ENCODE results near the gene RAET1G. TPM values are rescaled to one million over a fixed set of nuclear protein-coding genes. Genes with fewer than 3 reads are reported as not detected.

The RAET1G gene
- total RNA-seq, 8 experiments from 2014 or later, result 0.18 to 5.2 (median 0.56) TPM; not detected in 5

- ATAC-seq (replicated peaks in 6 of 8), result no peak
- 20 to 90% (median 68%) methylated on average over 1 to 3 of the region's 3 CpGs; no CpG with 5 or more reads in 2 of the 10 experiments for WGBS, 10 experiments
- in situ Hi-C loops (cut with MboI; ENCODE audit: low pct_unique_long_range_greater_than_20kb in 2 of 9, low sequenced_read_pairs in 9 of 9, unreplicated experiment in 9 of 9), result no loop called here
Measured at GRCh38 chr6:149876241-149876933, 46.5 kb downstream of the RAET1G start.

GRCh38 chr6:149872233-149872632 lies 50.7 kb downstream of the RAET1G start:
- Histone ChIP-seq H3K4me1 (replicated peaks in 1 of 2) (no peaks in the 10 kb centered on the region), H3K27ac (no peak overlapping the region), H3K4me3 (no peak overlapping the region)
- ATAC-seq (replicated peaks in 6 of 8), result no peak
- WGBS, 10 experiments, result 57 to 100% (median 80%) methylated on average over 1 of the region's 1 CpG; no CpG with 5 or more reads in 7 of the 10 experiments
- in situ Hi-C loops (cut with MboI; ENCODE audit: low pct_unique_long_range_greater_than_20kb in 2 of 9, low sequenced_read_pairs in 9 of 9, unreplicated experiment in 9 of 9), result no loop called here

More at GRCh38 chr6:149876241-149876933, 46.5 kb downstream of the RAET1G start:
- Histone ChIP-seq H3K27ac (no peak overlapping the region), H3K4me1 (replicated peaks in 1 of 2) (no peaks in the 10 kb centered on the region), H3K4me3 (no peak overlapping the region)

- no peak overlapping the region for H3K4me3 ChIP-seq
- in situ Hi-C loops (cut with MboI; ENCODE audit: low pct_unique_long_range_greater_than_20kb in 2 of 9, low sequenced_read_pairs in 9 of 9, unreplicated experiment in 9 of 9), result no loop called here
- H3K4me1 ChIP-seq (replicated peaks in 1 of 2), result no peaks in the 10 kb centered on the region
- ATAC-seq (replicated peaks in 6 of 8), result no peak
- H3K27ac ChIP-seq, result no peak overlapping the region
- 50 to 100% (median 80%) methylated on average over 1 to 2 of the region's 2 CpGs; no CpG with 5 or more reads in 1 of the 10 experiments for WGBS, 10 experiments
Measured at GRCh38 chr6:149871182-149871581, 51.7 kb downstream of the RAET1G start.

- Histone ChIP-seq H3K27ac (no peak overlapping the region), H3K4me3 (no peak overlapping the region), H3K4me1 (replicated peaks in 1 of 2) (no peaks in the 10 kb centered on the region)
- no peak for ATAC-seq (replicated peaks in 6 of 8)
- WGBS, 10 experiments, result 70 to 100% (median 84%) methylated on average over 2 to 9 of the region's 10 CpGs
- in situ Hi-C loops (cut with MboI; ENCODE audit: low pct_unique_long_range_greater_than_20kb in 2 of 9, low sequenced_read_pairs in 9 of 9, unreplicated experiment in 9 of 9), result no loop called here
Measured at GRCh38 chr6:149869275-149869892, 53.5 kb downstream of the RAET1G start.

- peak in 2 of 8 experiments; percentile 3 for ATAC-seq (replicated peaks in 6 of 8)
- H3K4me3 ChIP-seq, result no peak overlapping the region
- H3K4me1 ChIP-seq (replicated peaks in 1 of 2), result no peaks in the 10 kb centered on the region
- 14 to 100% (median 37%) methylated on average over 1 to 4 of the region's 4 CpGs; no CpG with 5 or more reads in 1 of the 10 experiments for WGBS, 10 experiments
- in situ Hi-C loops (cut with MboI; ENCODE audit: low pct_unique_long_range_greater_than_20kb in 2 of 9, low sequenced_read_pairs in 9 of 9, unreplicated experiment in 9 of 9), result no loop called here
- no peak overlapping the region for H3K27ac ChIP-seq
Measured at GRCh38 chr6:149867876-149868640, 54.9 kb downstream of the RAET1G start.

Other genes with a start within 250 kb of the RAET1G start
- 10 to 100 TPM; 12.5 to 32.1 (median 15.6) TPM for gene LATS1, start 205.0 kb downstream of the RAET1G start, total RNA-seq
- 10 to 100 TPM; 17.3 to 35.9 (median 24.1) TPM for gene NUP43, start 176.6 kb downstream of the RAET1G start, total RNA-seq
- gene PCMT1, start 173.4 kb downstream of the RAET1G start, total RNA-seq, result 100 to 1,000 TPM in 4 of 8 experiments, 10 to 100 TPM in 4; 52.4 to 137 (median 99.5) TPM
- gene LRP11, start 58.8 kb downstream of the RAET1G start, total RNA-seq, result 10 to 100 TPM; 10.1 to 31.2 (median 21.5) TPM
- 1 to 10 TPM in 2 of 8 experiments, under 1 TPM in 4, not detected in 2; 0.18 to 3.5 (median 0.51) TPM for gene RAET1E, start 25.0 kb downstream of the RAET1G start, total RNA-seq
- gene ULBP2, start 18.9 kb upstream of the RAET1G start, total RNA-seq, result 10 to 100 TPM in 2 of 8 experiments, 1 to 10 TPM in 4, under 1 TPM in 2; 0.54 to 43.6 (median 3.2) TPM
- 10 to 100 TPM in 1 of 8 experiments, 1 to 10 TPM in 7; 1.7 to 12.2 (median 4.4) TPM for gene ULBP1, start 40.8 kb upstream of the RAET1G start, total RNA-seq
- gene RAET1L, start 102.4 kb upstream of the RAET1G start, total RNA-seq, result 10 to 100 TPM in 1 of 8 experiments, 1 to 10 TPM in 3, not detected in 4; 1.9 to 55.3 (median 4.2) TPM
- gene ULBP3, start 146.0 kb upstream of the RAET1G start, total RNA-seq, result 10 to 100 TPM in 5 of 8 experiments, 1 to 10 TPM in 3; 5.0 to 43.3 (median 13.1) TPM
- gene PPP1R14C, start 219.9 kb upstream of the RAET1G start, total RNA-seq, result 10 to 100 TPM in 6 of 8 experiments, 1 to 10 TPM in 2; 6.5 to 66.6 (median 13.8) TPM